ENCODE measurements around the gene CCDC127. TPM values are rescaled to one million over a fixed set of nuclear protein-coding genes. Genes with fewer than 3 reads are reported as not detected.

CCDC127 gene
- total and polyA plus RNA-seq, 10 donors: 1.2 to 8.9 (median 3.6) TPM

DNA sequence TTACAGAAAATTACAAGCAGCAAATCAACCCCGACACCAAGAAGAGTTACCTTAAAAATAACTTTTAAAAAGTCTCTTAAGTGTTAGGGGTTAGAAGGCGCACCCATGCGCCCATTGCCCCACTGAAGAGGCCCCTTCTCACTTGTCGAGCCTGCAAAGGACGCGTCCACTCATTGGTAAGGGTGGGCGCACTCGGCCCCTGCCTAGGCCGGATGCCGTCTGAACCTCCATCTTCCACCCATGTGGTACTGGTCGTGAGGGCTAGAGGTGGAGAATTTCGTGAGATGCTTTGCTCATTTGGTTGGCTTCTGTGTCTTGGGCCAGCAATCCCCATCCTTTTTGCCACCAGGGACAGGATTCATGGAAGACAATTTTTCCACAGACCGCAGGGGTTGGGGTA lies 54.1 kb downstream of the CCDC127 start:
- peaks cover 0 to 1% (median 0%) of the 10 kb centered on the region in 6 donors for H3K4me1 ChIP-seq
- no peak overlapping the region for H3K4me3 ChIP-seq
- H3K27me3 ChIP-seq (replicated peaks in 1 of 7): peaks cover 0 to 42% (median 0%) of the 10 kb centered on the region in 7 donors
- DNase-seq: peak; percentile 51
- H3K27ac ChIP-seq: no peak overlapping the region
- WGBS, 5 donors: 82 to 95% (median 89%) methylated on average over 13 of the region's 13 CpGs
- H3K36me3 ChIP-seq: no peaks in the 10 kb centered on the region
- no peaks in the 10 kb centered on the region for H3K9me3 ChIP-seq
- intact Hi-C loops (cut with DNase I; ENCODE audit: low total_unique reads): no loop called here
- TF ChIP-seq, protein P1, sequence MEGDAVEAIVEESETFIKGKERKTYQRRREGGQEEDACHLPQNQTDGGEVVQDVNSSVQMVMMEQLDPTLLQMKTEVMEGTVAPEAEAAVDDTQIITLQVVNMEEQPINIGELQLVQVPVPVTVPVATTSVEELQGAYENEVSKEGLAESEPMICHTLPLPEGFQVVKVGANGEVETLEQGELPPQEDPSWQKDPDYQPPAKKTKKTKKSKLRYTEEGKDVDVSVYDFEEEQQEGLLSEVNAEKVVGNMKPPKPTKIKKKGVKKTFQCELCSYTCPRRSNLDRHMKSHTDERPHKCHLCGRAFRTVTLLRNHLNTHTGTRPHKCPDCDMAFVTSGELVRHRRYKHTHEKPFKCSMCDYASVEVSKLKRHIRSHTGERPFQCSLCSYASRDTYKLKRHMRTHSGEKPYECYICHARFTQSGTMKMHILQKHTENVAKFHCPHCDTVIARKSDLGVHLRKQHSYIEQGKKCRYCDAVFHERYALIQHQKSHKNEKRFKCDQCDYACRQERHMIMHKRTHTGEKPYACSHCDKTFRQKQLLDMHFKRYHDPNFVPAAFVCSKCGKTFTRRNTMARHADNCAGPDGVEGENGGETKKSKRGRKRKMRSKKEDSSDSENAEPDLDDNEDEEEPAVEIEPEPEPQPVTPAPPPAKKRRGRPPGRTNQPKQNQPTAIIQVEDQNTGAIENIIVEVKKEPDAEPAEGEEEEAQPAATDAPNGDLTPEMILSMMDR (IDR thresholded peaks at IDR 0.05 in 8 of 11, conservative IDR thresholded peaks at IDR 0.05 in 3 of 11): no peak
- TF ChIP-seq POLR2AphosphoS5 (IDR thresholded peaks at IDR 0.05): no peak
- TF ChIP-seq POLR2A (IDR thresholded peaks at IDR 0.05): no peak

DNA sequence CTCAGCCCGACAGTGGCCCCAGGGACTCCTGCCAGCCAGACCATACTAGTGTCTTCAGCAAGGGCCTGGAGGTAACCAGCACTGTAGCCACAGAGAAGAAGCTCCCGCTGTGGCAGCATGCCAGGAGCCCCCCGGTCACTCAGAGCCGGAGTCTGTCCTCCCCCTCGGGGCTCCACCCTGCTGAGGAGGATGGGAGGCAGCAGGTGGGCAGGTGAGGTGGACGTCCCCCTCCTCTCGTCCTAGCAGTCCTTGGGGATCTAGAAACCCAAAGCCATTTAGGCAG lies 54.7 kb downstream of the CCDC127 start:
- Histone ChIP-seq H3K9me3 (no peaks in the 10 kb centered on the region), H3K27me3 (replicated peaks in 1 of 7) (peaks cover 0 to 47% (median 0%) of the 10 kb centered on the region in 7 donors)

DNA sequence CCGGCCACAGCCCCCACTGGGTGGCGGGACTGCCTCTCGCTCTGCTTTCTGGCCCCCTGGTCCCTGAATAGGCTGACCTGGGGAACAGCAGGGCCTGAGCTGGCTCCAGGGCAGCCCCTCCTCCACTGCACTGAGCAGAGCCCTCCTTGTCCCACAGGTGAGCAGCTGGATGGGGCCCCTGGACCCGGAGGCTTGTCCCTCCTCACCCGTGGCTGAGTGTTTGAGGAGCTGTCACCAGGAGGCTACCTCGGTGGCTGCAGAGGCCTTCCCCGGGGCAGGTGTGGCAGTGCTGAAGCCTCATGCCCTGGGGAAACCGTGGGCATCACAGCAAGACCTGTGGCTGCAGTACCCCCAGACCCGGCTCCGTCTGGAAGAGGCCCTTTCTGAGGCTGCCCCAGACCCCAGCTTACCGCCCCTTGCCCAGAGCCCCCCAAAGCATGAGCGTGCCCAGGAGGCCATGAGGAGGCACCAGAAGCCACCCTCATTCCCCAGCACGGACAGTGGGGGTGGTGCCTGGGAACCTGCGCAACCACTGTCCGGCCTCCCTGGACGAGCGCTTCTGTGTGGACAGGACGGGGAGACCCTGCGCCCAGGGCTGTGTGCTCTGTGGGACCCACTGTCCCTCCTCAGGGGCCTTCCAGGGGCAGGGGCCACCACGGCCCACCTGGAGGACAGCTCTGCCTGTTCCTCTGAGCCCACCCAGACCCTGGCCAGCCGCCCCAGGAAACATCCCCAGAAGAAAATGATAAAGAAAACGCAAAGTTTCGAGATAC lies 55.2 kb downstream of the CCDC127 start:
- TF ChIP-seq POLR2AphosphoS5 (IDR thresholded peaks at IDR 0.05): no peak
- no peak for TF ChIP-seq POLR2A (IDR thresholded peaks at IDR 0.05)
- TF ChIP-seq, protein P1 (IDR thresholded peaks at IDR 0.05 in 8 of 11, conservative IDR thresholded peaks at IDR 0.05 in 3 of 11): no peak
- 85 to 93% (median 87%) methylated on average over 12 to 23 of the region's 23 CpGs for WGBS, 5 donors
- peak; percentile 70 for DNase-seq
- intact Hi-C loops (cut with DNase I; ENCODE audit: low total_unique reads): no loop called here
- peaks cover 0 to 51% (median 0%) of the 10 kb centered on the region in 7 donors for H3K27me3 ChIP-seq (replicated peaks in 1 of 7)
- H3K36me3 ChIP-seq: no peaks in the 10 kb centered on the region
- no peak overlapping the region for H3K4me3 ChIP-seq
- H3K9me3 ChIP-seq: no peaks in the 10 kb centered on the region
- no peak overlapping the region for H3K27ac ChIP-seq
- no peaks in the 10 kb centered on the region for H3K4me1 ChIP-seq

More for the DNA sequence above, 54.7 kb downstream of the CCDC127 start:
- 74 to 94% (median 92%) methylated on average over 6 to 7 of the region's 7 CpGs for WGBS, 5 donors
- H3K4me3 ChIP-seq: no peak overlapping the region
- H3K36me3 ChIP-seq: no peaks in the 10 kb centered on the region
- intact Hi-C loops (cut with DNase I; ENCODE audit: low total_unique reads): no loop called here
- H3K4me1 ChIP-seq: no peaks in the 10 kb centered on the region
- DNase-seq: peak; percentile 45
- H3K27ac ChIP-seq: no peak overlapping the region
- TF ChIP-seq, protein P1 (IDR thresholded peaks at IDR 0.05 in 8 of 11, conservative IDR thresholded peaks at IDR 0.05 in 3 of 11): no peak
- no peak for TF ChIP-seq POLR2AphosphoS5 (IDR thresholded peaks at IDR 0.05)
- no peak for TF ChIP-seq POLR2A (IDR thresholded peaks at IDR 0.05)

DNA sequence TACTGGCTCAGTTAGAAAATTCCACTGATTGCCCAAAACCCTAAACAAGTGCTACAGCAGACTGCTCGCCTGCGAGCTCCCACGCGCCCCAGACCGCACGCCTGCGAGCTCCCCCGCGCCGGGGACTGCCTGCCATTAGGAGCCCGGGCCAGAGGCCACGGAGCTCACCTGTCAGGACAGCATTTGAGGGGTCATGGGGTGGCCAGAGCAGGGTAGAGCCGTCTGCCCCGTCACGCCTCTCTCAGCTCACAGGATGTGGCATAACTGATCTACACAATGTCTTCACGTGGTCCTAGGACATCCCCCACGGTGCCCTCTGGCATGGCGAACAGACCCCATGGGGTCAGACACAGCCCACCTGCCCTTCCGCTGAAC lies 55.8 kb downstream of the CCDC127 start:
- no peak for DNase-seq
- Histone ChIP-seq H3K4me3 (no peak overlapping the region), H3K27ac (no peak overlapping the region), H3K9me3 (no peaks in the 10 kb centered on the region), H3K27me3 (replicated peaks in 1 of 7) (peaks cover 0 to 53% (median 0%) of the 10 kb centered on the region in 7 donors), H3K36me3 (no peaks in the 10 kb centered on the region), H3K4me1 (no peaks in the 10 kb centered on the region)
- 81 to 90% (median 87%) methylated on average over 9 to 19 of the region's 19 CpGs for WGBS, 5 donors
- intact Hi-C loops (cut with DNase I; ENCODE audit: low total_unique reads): no loop called here
- no peak for TF ChIP-seq POLR2AphosphoS5 (IDR thresholded peaks at IDR 0.05)
- no peak for TF ChIP-seq POLR2A (IDR thresholded peaks at IDR 0.05)
- TF ChIP-seq, protein P1 (IDR thresholded peaks at IDR 0.05 in 8 of 11, conservative IDR thresholded peaks at IDR 0.05 in 3 of 11): no peak

Data from spleen (tissue), 11 donors.